Choroid plexus epithelial cell (primary cell): ENCODE measurements around the gene FOXN1.
"Not testable (repeated sequence)": the region's sequence is repeated elsewhere in the genome, so short reads cannot be mapped to it uniquely, and the experiment has no call there.

ENCODE experiments used
- DNase-seq: peaks from one replicate; pipeline ENCODE4 v3.0.0-alpha.2; 2010; ENCODE audit warnings: low read depth
- H3K4me3 ChIP-seq: 2 replicates; pipeline ENCODE4 v1.5.1; 2011; ENCODE audit warnings: low read depth, mild to moderate bottlenecking, control low read depth, low read length, moderate library complexity
- TF ChIP-seq, protein P1 (sequence below): conservative IDR thresholded peaks from 2 replicates; pipeline ENCODE4 v1.5.1; 2011; ENCODE audit warnings: low read depth, mild to moderate bottlenecking, control low read depth, inconsistent platforms, low read length, moderate library complexity

FOXN1 gene

DNA sequence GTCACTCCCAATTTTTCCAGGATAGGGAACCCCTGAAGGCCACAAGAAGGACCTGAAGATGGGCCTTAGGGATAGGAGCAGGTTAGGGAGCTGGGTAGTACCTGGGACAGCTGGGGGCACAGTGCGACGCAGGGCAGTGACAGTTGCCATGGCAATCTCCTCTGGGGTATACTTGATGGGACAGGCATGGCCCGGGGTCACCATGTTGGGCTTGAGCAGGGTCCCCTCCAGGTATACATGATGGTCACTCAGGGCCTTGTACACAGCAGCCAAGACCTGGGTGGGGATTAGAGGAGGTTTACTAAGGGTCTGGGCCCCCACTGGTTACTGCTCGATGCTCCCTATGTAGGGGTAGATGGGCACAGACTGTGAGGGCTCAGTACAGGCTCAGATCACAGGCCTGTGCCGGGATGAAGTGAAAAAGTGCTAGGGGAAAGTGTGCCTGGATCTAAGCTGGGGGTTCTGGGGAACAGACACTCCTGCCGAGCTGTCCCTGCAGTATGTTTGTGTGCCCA, 67.9 kb downstream of the FOXN1 start:
- no peak overlapping the region for H3K4me3 ChIP-seq
- DNase-seq, result no peak
- TF ChIP-seq, protein P1, sequence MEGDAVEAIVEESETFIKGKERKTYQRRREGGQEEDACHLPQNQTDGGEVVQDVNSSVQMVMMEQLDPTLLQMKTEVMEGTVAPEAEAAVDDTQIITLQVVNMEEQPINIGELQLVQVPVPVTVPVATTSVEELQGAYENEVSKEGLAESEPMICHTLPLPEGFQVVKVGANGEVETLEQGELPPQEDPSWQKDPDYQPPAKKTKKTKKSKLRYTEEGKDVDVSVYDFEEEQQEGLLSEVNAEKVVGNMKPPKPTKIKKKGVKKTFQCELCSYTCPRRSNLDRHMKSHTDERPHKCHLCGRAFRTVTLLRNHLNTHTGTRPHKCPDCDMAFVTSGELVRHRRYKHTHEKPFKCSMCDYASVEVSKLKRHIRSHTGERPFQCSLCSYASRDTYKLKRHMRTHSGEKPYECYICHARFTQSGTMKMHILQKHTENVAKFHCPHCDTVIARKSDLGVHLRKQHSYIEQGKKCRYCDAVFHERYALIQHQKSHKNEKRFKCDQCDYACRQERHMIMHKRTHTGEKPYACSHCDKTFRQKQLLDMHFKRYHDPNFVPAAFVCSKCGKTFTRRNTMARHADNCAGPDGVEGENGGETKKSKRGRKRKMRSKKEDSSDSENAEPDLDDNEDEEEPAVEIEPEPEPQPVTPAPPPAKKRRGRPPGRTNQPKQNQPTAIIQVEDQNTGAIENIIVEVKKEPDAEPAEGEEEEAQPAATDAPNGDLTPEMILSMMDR, result no peak

DNA sequence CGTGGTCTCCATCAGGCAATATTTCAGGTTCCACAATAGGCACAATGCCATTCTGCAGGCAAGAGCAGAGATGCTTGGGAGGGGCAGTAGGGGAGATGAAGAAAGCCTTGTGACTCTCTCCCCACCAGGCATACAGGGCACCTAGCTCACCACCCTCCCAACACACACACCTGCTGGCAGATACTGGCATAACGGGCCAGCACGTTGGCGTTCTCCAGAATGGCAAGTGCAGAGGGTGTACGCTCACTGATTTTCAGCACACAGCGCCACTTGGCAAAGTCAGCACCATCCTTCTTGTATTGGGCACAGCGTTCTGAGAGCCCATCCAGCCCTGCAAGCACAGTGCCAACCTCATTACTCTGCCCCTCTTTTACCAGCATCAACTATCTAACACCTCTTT, 68.4 kb downstream of the FOXN1 start:
- no peak overlapping the region for H3K4me3 ChIP-seq
- no peak for DNase-seq
- TF ChIP-seq, protein P1, result peak; percentile 19

- H3K4me3 ChIP-seq, result no peak overlapping the region
- DNase-seq, result no peak
Measured at GRCh38 chr17:28575126-28575795, 69.1 kb downstream of the FOXN1 start.

GRCh38 chr17:28576016-28576415, 69.9 kb downstream of the FOXN1 start:
- not testable (repeated sequence) for DNase-seq, H3K4me3 ChIP-seq

More at GRCh38 chr17:28575126-28575795, 69.1 kb downstream of the FOXN1 start:
- TF ChIP-seq, protein P1, result peak; percentile 15

- H3K4me3 ChIP-seq, result peak within 1 kb of the TSS; percentile 48
- peak; percentile 94 for DNase-seq
- TF ChIP-seq, protein P1, result no peak
Measured at GRCh38 chr17:28576758-28577465, 70.8 kb downstream of the FOXN1 start, which contains the start of gene ALDOC. TSS of gene ALDOC (minus strand) at chr17:28576895. CDS start at chr17:28575532, 1,363 bp downstream.

GRCh38 chr17:28577466-28577824, 71.3 kb downstream of the FOXN1 start:
- H3K4me3 ChIP-seq, result no peak overlapping the region
- no peak for DNase-seq

More at GRCh38 chr17:28577466-28577824, 71.3 kb downstream of the FOXN1 start:
- TF ChIP-seq, protein P1, result no peak
